NCI-H2196 (cell line): ENCODE measurements around the gene KLHL40.

Experiments used
- DNase-seq: peaks from one replicate; lab custom pipeline; 2025; ENCODE audit not compliant: unreplicated experiment; lab: John Stamatoyannopoulos, UW

The KLHL40 gene, protein sequence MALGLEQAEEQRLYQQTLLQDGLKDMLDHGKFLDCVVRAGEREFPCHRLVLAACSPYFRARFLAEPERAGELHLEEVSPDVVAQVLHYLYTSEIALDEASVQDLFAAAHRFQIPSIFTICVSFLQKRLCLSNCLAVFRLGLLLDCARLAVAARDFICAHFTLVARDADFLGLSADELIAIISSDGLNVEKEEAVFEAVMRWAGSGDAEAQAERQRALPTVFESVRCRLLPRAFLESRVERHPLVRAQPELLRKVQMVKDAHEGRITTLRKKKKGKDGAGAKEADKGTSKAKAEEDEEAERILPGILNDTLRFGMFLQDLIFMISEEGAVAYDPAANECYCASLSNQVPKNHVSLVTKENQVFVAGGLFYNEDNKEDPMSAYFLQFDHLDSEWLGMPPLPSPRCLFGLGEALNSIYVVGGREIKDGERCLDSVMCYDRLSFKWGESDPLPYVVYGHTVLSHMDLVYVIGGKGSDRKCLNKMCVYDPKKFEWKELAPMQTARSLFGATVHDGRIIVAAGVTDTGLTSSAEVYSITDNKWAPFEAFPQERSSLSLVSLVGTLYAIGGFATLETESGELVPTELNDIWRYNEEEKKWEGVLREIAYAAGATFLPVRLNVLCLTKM

DNA sequence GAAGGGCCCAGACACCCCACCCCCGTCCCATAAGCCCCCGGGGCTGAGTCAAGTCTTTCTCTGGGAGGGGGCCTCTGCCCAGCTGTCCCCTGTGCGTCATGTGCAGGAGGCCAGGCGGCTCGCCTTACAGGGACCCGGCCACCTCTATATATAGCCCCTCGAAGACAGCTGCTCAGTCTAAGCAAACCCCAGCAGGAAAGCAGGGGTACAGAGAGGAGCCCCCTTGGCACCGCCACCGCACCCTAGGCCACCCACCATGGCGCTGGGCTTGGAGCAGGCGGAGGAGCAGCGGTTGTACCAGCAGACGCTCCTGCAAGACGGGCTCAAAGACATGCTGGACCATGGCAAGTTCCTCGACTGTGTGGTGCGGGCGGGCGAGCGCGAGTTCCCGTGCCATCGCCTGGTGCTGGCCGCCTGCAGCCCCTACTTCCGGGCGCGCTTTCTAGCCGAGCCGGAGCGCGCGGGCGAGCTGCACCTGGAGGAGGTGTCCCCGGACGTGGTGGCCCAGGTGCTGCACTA, at the start of gene KLHL40:
Gene KLHL40, plus strand, starts transcription at position 175 of the 519 bp plus-strand sequence. Its CDS starts 82 bp downstream, at position 257.
- DNase-seq: no peak

DNA sequence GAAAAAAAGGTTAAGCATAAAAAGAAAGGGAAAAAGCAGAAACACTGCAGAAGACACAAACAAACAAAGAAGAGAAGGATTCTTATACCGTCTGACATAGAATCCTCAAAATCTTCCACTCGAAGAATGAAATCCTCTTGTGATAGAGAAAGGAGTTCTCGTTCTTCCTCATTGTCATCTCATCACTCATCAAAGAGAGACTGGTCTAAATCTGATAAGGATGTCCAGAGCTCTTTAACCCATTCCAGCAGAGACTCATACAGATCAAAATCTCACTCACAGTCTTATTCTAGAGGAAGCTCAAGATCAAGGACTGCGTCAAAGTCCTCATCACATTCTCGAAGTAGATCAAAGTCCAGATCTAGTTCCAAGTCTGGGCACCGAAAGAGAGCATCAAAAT, 48.3 kb upstream of the KLHL40 start:
- DNase-seq: no peak

DNA sequence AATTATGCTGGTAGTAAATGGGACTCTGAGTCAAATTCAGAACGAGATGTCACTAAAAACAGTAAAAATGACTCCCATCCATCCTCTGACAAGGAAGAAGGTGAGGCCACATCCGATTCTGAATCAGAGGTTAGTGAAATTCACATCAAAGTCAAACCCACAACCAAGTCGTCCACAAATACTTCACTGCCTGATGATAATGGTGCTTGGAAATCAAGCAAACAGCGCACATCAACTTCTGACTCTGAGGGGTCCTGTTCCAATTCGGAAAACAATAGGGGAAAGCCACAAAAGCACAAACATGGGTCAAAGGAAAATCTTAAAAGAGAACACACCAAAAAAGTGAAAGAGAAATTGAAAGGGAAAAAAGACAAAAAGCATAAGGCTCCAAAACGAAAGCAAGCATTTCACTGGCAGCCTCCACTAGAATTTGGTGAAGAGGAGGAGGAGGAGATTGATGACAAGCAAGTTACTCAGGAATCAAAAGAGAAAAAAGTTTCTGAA, 46.9 kb upstream of the KLHL40 start:
- DNase-seq: no peak

DNA sequence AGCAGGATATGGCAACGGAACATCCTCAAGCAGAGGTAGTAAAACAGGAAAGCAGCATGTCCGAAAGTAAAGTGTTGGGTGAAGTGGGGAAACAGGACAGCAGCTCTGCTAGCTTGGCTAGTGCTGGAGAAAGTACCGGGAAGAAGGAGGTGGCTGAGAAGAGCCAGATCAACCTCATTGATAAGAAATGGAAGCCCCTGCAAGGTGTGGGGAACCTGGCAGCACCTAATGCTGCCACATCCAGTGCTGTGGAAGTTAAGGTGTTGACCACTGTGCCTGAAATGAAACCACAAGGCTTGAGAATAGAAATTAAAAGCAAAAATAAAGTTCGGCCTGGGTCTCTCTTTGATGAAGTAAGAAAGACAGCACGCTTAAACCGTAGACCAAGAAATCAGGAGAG, 46.1 kb upstream of the KLHL40 start:
- no peak for DNase-seq

DNA sequence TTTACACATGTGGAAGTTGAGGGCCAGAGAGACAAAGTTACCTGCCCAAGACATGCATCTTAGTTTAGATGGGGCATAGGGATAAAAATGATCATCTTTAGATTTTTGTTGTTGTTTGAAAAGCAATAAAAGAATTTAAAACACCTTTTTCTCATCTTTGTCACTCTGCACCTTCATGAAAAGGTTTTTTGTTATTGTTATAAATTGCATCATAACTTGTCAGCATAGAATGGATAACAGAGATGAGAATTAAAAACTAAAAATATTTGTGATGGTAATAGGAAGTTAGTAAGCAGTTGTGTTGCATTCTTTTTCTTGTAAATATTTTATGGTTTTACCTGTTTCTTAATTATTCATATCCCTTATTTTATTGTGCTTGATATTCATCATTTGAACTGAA, 45.2 kb upstream of the KLHL40 start:
- DNase-seq: no peak

DNA sequence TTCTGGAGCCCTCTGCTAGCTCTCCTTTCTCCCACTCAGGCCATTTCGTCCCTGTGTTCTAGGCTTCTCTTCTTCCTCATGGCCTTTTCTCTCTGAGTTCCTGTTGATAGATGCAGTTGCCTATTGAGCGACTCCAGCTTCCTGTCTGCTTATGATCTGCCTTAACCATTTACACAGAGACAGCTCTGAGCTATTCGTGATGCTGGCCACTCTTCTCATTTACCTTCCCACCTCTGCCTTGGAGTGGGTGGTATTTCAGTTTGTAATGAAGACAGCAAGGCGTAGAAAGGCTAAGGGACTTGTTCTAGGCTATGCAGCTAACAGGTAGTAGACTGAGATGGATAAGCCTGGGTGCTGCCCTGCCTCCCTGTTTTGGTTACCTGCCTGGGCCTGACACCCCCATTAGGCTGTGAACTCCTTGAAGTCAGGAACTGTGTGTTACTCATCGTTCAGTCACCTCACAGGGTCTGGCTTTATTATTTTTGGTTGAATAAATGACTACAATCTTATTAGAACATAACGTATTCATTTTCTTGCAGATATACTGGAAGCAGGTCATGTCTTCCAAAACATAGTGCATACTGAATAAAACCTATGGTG, 44.5 kb upstream of the KLHL40 start:
- DNase-seq: no peak

DNA sequence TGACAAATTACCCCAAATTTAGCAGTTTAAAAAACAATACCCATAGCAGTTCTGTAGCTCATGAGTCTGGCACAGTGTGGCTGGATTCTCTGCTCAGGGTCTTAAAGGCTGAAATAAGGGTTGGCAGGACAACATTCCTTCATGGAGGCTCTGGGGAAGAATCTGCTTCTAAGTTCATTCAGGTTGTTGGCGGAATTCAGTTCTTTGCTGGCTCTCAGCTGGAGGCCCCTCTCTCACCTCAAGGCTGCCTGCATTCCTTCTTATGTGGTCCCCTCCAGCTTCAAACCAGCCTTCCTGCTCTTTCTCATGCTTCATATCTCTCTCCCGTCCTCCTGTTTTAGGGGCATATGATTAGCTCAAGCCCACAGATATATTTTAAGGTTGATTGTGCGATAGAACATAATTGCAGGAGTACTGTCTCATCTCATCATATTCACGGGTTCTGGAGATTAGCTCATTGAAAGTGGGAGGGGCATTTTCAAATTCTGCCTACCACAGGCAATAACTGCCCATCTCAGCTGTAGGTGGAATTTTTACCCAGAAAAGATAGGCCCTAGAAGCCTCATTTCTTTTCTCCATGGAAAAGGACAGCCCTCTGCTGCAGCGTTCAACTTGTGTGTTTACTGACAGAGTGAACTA, 37.4 kb upstream of the KLHL40 start:
- DNase-seq: no peak

DNA sequence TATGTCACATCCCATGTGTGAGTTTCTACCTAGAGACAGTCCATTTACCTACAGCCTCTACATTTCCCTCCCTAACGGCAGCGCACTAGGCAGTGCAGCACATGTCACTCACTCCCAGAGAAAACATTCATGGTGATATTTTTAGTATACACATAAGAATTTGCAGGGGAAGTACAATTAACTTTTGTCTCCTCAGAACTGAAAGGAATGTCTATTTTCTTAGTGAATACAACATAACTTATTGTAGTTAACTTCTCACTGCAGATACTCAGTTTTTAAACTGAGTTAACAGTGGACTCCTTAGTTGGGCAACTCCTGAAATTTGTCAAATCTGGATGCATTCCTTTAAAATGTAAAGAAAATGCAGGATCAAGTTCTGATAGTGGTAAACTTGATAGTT, 36.3 kb upstream of the KLHL40 start:
- no peak for DNase-seq

DNA sequence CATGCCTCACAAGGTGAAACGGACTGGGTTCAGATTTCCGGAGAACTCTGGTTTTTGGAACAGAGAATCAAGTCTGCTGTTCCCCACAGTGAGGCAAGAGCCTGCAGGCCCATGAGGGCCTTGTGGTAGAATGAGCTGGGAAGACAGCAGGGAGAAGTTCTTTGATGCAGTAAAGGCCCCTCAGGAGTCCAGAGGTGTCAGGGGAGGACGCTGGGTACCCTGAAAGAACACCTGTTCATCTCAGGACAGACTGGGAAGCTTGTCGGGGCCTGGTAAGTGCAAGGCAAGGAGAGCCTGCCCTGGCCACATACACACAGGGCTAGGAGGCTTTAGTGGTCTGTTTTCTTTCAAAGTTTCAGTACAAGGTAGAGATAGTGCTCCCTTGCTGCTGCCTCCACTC, 35.6 kb upstream of the KLHL40 start:
- DNase-seq: no peak

DNA sequence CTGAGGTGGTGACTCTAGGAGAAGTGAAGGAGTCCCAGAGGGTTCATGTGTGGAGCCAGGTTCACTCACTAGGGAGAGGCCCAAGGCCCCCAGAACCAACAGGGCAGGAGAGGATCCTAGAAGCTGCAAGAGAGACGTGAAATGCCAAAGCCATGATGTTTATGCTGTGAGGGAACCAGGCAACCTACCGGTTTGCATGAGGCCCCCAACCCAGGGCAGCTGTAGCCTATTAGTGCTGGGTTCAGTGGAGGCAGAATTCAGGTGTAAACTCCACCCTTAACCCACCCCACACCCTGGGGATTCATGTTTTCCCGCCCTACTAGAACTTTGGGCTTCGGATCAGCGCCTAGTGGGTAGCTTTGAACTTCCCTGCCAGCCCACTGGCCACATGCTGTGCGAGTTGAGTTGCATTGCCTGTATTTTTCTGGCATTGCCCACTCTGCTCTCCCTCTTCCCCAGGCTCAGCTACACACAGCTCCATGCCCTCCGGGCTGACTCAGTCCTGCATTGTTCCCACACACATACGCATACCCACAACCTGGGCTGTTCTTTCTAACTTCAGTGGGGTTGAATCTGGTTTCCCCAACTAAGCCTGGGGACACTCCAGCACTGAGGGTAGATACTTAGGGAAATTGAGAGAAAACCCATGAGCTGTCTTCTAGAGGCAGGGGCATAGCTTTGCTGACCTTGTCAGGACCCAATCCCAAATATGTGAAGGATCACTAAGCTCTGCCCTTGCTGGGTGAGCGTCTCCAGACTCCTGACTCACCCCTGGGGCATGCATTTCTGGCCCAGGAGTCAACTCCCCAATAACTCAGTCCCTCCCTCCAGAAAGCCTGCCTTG, 33.9 kb upstream of the KLHL40 start:
- DNase-seq: no peak

DNA sequence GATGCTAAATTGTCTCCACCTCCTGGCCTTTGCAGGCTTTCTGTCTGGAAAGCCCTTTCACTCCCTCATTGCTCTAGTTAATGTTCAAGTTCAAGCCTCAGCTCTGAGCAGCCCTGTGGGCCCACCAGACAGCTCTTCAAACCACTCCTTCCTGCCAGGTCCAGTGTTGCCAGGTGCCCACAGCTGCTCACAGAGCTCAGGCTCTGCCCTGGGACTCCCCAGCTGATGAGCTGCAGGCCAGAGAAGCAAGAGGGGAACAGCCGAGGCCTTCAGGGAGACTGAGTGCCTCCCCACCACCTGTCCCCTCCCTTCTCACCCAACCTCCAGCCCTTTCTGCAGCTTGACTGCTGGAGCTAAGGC, 33.1 kb upstream of the KLHL40 start:
- no peak for DNase-seq

DNA sequence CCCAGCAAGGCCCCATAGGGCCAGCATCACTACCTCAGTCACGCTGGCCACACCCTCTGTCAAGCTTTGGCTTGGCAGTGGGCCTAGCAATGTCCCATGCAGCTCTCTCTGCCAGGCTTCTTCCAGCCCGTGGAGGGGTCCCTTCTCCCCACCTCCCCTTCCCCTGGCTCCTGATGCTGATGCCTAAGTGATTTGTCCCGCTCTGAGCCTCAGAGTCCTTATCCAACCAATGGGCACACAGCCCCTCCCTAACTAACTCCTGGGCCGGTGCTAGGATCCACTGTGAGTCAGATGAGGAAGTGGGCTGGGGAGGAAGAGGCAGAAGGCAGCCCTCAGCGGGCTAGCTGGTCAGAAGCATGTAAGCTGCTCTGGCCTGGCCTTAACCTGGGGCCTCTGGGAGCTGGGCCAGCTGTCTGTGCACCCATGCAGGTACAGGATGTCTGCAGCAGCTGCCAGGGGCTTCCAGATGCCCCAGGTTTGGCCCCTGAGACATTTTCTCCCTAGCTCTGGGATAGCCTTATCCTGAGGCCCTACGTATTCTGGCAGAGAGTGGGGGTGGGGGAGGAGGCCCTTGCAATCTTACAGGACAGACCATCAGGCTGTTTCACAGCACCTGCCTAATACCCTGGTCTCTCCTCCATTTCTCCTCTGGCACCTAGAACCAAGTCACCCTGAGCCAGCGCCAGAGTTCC, 32.6 kb upstream of the KLHL40 start:
- DNase-seq: peak; percentile 20

DNA sequence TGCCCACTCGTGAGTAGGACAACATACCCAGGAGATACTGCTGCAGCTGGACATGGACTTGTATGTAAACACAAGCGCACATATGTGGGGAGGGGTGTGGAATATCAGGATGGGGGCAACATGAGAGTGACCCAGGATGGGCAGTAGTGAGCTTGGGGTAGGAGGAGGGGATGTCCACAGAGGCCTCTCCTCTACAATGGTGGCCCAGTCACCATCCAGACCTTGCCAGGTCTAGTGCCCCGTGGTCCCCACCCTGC, 32.1 kb upstream of the KLHL40 start:
- no peak for DNase-seq

DNA sequence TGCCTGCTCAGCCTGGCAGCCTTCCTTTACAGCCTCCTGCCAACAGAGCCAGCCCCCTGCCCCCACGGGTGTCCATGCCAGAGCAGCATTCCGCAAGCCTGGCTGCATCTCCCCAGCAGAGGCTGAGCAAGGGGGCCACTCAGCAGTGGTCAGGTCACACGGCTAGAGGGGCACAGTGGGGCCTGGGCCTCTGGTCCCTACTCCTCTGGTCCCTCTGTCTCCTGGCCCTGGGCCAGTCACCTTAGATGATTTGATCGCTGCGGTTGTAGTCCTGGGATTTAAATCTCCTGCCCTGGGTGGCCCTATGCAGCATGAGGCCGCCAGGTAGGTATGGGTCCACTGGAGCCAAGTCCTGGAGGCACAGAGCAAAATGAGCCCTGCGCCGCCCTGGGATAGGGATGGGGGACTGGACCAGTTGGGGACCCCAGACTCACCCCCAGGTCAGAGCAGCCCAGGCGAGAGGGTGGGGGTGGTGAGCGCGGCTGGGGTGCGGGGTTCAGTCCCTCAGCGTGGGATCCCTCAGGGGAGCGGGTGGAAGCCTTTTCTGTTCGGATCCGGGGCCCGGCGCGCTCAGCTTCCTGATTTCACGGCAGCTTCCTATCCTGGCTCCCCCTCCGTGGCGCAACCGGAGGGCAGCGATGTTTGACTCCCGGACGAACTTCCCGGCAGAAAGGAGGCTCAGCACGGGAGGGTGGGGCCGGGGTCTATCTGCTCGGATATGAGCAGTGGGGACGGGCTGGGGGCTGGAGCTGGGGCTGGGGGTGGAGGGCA, 31.6 kb upstream of the KLHL40 start, which contains the start of gene ZBTB47:
Gene ZBTB47, plus strand, starts transcription at position 138 of the 771 bp plus-strand sequence. CDS start 4,659 bp downstream, outside the sequence.
- DNase-seq: peak; percentile 11

DNA sequence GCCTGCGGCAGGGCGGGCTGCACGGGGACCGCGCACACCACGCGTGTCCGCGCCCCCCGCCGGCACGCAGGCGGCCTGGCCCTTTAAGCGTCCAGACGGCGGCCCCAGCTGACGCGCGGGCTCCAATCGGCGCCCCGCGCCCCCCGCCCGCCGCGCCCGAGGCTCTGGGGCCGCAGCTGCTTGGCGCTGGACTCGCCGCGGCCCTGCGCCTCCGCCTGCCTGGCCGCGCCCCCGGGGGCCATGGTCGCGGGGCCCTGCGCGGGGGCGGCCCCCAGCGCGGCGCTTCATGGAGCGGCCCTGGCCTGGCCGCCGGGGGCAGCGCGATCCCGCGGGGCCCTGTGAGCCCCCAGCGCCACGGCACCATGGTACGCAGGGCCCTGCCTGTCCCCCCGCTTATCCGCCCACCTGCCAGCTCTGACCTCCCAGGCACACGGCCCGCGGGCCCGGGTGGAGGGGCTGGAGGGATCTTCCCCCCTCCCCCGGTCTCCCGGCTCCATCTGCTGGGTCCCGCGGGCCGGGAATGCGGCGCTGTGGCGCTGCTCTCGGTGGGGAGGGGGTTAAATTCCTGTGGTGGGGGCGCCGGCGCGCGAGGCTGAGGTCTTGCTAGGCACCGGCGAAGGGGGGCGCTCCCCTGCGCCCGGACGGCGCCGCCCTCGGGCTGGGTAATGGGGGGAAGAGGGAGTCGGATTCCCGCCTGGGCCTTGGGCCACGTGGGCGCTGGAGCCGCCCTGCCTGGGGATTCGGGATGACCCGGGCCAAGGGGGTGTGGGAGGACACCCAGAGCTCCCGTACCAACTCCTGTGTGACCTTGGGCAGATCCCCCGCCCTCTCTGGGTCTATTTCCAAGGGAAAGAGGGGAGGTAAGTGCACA, 30.8 kb upstream of the KLHL40 start:
- peak; percentile 14 for DNase-seq

DNA sequence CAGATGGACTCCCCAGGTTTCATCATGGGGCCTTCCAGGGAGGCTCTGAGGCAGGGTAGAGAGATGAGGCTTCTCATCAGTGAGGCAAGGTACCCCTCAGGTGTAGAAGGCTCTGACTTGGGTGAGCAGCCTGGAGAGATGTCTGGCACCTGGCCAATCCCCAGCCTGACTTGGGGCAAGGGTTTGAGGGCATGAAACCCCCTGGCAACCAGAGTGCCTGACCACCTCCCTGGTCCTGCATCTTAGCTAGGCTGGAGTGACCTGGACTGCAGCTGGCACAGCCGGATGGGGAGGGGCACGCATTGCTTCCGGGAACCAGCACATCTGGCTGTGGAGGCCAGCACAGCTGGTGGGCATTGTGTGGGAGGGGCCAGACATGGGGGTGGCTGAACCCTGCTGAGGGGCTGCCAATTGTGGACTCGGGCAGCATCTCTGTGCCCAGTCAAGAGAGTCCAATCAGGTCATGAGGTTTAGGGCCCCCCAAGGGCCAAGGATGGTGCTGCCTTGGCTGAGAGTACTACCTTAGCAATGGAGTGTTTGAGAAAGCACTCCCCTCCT, 29.9 kb upstream of the KLHL40 start:
- no peak for DNase-seq

DNA sequence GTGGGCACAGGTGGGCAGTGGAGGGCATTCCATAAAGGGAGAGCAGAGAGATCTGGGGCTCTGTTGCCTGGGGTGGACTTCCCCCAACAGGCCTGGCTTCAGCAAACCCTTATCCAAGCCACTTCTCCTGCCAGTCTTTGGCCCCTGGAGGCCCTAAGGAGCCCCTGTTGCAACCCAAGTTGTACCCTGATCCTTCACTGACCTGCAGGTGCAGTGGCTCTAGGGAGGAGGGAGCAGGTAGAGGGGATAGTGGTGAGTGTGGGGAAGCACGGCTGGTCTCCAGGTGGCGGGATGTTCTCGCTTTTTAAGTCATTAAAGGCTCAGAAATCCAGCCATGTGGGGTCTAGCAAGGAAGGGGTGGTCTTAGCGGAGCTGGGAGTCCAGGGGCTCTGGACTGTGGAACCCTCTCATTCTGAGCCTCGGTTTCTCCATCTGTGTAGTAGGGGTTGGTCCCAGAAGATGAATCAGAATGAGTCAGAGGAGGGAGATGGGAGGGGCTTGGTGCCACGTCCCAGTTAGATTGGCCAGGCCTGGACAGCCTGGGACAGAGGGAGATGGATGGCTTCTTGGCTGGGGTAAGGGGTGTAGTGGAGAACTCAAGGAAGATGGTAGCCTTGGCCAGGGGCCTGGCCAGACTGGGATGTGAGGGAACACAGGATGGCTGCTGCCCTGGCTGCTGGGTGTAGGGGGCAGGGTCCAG, 29.2 kb upstream of the KLHL40 start:
- DNase-seq: no peak
